Vagina (tissue), 2 donors: Measurements from ENCODE around the gene RRP12. TPM values are rescaled to one million over a fixed set of nuclear protein-coding genes. Genes with fewer than 3 reads are reported as not detected.
"Not testable (repeated sequence)": the region's sequence is repeated elsewhere in the genome, so short reads cannot be mapped to it uniquely, and the experiment has no call there.

Experiments
- DNase-seq, 2 donors: peaks; one replicate each; pipeline ENCODE4 v3.0.0-alpha.2; 2017; ENCODE audit errors: extremely low spot score in 2 of 2
- H3K27ac ChIP-seq: fragments of 200-600 bp; sonication (generic); one replicate; pipeline ENCODE4 v1.5.1; 2019
- H3K27me3 ChIP-seq: fragments of 200-600 bp; sonication (generic); one replicate; pipeline ENCODE4 v1.5.1; 2019
- H3K36me3 ChIP-seq, 2 donors: fragments of 200-600 bp; sonication (generic); one replicate each; pipeline ENCODE4 v1.5.1; 2017 to 2019
- H3K4me1 ChIP-seq: fragments of 200-600 bp; sonication (generic); one replicate; pipeline ENCODE4 v1.5.1; 2019
- H3K4me3 ChIP-seq, 2 donors: fragments of 200-600 bp; sonication (generic); 1 replicate in 1 of 2; 2 replicates in 1 of 2; pipeline ENCODE4 v1.5.1; 2016 to 2019
- H3K9me3 ChIP-seq: fragments of 200-600 bp; sonication (generic); one replicate; pipeline ENCODE4 v1.5.1; 2019
- CTCF ChIP-seq, 3 experiments: fragments of 450-650 bp in 2 of 3; fragments of 200-600 bp in 1 of 3; sonication (generic) in 1 of 3; IDR thresholded peaks; one replicate each; pipeline ENCODE4 v1.5.1; 2017 to 2019; ENCODE audit warnings: antibody characterized with exemption in 3 of 3, mild to moderate bottlenecking in 2 of 3, moderate library complexity in 2 of 3
- POLR2A ChIP-seq, 2 donors: fragments of 450-650 bp; IDR thresholded peaks; one replicate each; pipeline ENCODE4 v1.6.1; 2017; ENCODE audit warnings: antibody characterized with exemption in 2 of 2, mild to moderate bottlenecking in 2 of 2, moderate library complexity in 2 of 2
- POLR2AphosphoS5 ChIP-seq, 2 donors: sonication (generic); formaldehyde crosslinking; IDR thresholded peaks; one replicate each; pipeline ENCODE4 v1.9.0; 2017; ENCODE audit warnings: antibody characterized with exemption in 2 of 2, mild to moderate bottlenecking in 2 of 2, low read depth in 1 of 2; ENCODE audit not compliant: insufficient read depth in 1 of 2
- intact Hi-C: fragments of 100-400 bp; cut with DNase I; formaldehyde crosslinking; loops from one replicate; pipeline ENCODE4 v1.15.1; 2023
- total RNA-seq: library from RNA; depleted of rRNA; stranded (reverse); fragments of >200 nt; gene quantifications from one replicate; pipeline ENCODE4 v1.2.3, GENCODE V29; 2016

Gene RRP12
- total RNA-seq, 1 donor from 2014 or later = 32.7 TPM

DNA sequence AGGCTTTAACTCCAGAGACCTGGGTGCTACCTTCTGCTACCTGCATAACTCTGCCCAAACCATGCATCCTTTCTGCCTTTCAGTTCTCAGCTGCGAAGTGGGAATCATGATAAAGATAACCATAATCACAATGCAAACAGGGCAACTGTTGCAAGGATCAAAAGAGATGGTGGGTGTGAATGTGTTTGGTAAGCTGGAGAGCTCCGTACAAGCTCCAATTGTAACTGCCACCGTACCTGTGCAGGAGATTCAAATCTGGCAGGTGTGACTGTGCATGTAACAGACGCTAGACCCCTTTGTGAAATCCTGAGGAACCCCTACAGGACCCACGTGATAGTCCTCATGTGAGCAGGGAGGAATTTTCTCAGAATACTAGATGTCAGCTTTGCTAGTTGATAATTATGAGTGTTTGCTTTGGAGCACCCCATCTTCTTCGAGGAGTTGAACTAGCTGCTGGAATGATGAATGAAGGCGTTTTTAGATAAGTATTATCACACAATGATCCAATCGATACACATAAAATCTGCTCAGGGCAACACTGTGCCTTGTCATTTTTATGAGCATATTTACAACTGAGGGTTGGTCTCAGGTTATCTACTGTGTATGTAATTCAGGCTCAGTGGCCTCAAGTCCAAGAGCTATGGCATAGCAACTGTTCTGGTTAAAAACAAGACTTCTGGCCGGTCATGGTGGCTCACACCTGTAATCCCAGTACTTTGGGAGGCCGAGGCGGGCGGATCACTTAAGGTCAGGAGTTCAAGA lies 51.2 kb downstream of the RRP12 start:
- intact Hi-C loops = no loop called here
- DNase-seq = no peak
- no peaks in the 10 kb centered on the region for H3K27me3 ChIP-seq
- TF ChIP-seq CTCF (IDR thresholded peaks at IDR 0.05) = no peak
- no peak for TF ChIP-seq POLR2AphosphoS5 (IDR thresholded peaks at IDR 0.05; ENCODE audit: insufficient read depth in 1 of 2, low read depth in 1 of 2)
- TF ChIP-seq POLR2A (IDR thresholded peaks at IDR 0.05) = no peak
- H3K4me1 ChIP-seq = no peaks in the 10 kb centered on the region
- no peaks in the 10 kb centered on the region for H3K36me3 ChIP-seq
- H3K9me3 ChIP-seq = no peaks in the 10 kb centered on the region
- no peak overlapping the region for H3K4me3 ChIP-seq
- H3K27ac ChIP-seq = no peak overlapping the region

DNA sequence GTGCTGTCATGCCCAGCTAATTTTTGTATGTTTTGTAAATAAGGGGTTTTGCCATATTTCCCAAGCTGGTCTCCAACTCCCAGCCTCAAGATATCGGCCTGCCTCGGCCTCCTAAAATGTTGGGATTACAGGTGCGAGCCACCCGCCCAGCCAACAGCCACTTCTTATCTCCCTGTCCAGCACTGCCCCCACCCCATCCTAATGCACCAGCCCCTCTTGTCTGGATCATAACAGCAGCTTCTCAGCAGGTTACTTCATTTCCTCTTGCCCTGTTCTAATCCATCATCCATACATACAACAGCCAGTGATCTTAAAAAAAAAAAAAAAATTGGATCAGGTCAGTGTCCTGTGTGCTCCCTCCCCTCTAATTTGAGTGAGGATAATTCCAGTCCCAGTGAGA lies 53.8 kb downstream of the RRP12 start:
- no peak overlapping the region for H3K27ac ChIP-seq
- no peak for DNase-seq
- TF ChIP-seq POLR2AphosphoS5 (IDR thresholded peaks at IDR 0.05; ENCODE audit: insufficient read depth in 1 of 2, low read depth in 1 of 2) (no peak), CTCF (IDR thresholded peaks at IDR 0.05) (no peak), POLR2A (IDR thresholded peaks at IDR 0.05) (no peak)
- no peaks in the 10 kb centered on the region for H3K9me3 ChIP-seq
- no peak overlapping the region for H3K4me3 ChIP-seq
- no peaks in the 10 kb centered on the region for H3K4me1 ChIP-seq
- H3K36me3 ChIP-seq = no peaks in the 10 kb centered on the region
- H3K27me3 ChIP-seq = no peaks in the 10 kb centered on the region
- intact Hi-C loops = no loop called here

DNA sequence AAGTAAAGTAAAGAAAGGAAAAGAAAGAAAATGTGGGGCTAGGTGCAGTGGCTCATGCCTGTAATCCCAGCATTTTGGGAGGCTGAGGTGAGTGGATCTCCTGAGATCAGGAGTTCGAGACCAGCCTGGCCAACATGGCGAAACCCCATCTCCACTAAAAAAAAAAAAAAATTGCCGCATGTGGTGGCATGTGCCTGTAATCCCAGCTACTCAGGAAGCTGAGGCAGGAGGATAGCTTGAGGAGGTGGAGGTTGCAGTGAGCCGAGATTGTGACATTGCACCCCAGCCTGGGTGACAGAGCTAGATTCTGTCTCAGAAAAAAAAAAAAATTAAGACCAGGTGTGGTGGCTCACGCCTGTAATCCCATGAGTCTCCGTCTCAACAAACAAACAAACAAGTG lies 57.5 kb downstream of the RRP12 start:
- H3K4me1 ChIP-seq, H3K36me3 ChIP-seq, H3K27me3 ChIP-seq, H3K4me3 ChIP-seq, H3K9me3 ChIP-seq, DNase-seq, intact Hi-C loops, H3K27ac ChIP-seq: not testable (repeated sequence)

DNA sequence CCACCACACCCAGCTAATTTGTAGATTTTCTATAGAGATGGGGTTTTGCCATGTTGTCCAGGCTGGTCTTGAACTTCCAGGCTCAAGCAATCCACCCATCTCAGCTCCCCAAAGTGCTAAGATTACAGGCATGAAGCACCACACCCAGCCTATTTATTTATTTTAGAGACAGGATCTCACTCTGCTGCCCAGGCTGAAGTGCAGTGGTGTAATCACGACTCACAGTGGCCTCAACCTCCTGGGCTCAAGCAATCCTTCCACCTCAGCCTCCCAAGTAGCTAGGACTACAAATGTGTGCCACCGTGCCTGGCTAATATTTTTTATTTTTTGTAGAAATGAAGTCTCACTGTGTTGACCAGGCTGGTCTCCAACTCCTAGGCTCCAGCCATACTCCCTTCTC lies 59.7 kb downstream of the RRP12 start:
- DNase-seq = no peak
- intact Hi-C loops = no loop called here
- Histone ChIP-seq H3K36me3 (no peaks in the 10 kb centered on the region), H3K27me3 (no peaks in the 10 kb centered on the region), H3K27ac (no peak overlapping the region), H3K9me3 (no peaks in the 10 kb centered on the region), H3K4me1 (peaks cover 16% of the 10 kb centered on the region), H3K4me3 (no peak overlapping the region)
- TF ChIP-seq POLR2AphosphoS5 (IDR thresholded peaks at IDR 0.05; ENCODE audit: insufficient read depth in 1 of 2, low read depth in 1 of 2) (no peak), POLR2A (IDR thresholded peaks at IDR 0.05) (no peak)

DNA sequence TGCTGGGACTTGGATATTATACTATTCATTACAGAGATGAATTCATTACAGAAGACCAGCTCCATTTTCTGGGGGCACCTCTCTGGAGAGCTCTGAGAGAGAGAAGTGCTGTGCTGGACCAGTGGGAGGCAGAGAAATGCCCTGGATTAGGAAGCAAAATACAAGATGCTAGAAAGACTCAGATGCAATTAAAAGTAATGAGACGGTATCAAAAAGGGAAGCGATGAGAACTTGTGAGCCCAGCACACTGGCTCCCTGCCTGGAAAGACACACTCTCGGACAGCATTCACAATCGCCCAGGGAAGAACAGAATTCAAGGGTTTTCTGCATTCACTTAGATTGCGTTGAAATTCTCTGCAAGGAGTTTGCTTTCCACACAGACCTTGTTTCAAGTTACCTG lies 63.1 kb downstream of the RRP12 start:
- no peaks in the 10 kb centered on the region for H3K36me3 ChIP-seq
- DNase-seq = no peak
- H3K27me3 ChIP-seq = no peaks in the 10 kb centered on the region
- peaks cover 34% of the 10 kb centered on the region for H3K4me1 ChIP-seq
- H3K9me3 ChIP-seq = no peaks in the 10 kb centered on the region
- intact Hi-C loops = loop anchor here (2.0 kb wide), 1 partner anchor 21 kb away; no protein-coding TSS in a partner anchor
- TF ChIP-seq POLR2A (IDR thresholded peaks at IDR 0.05) (no peak), POLR2AphosphoS5 (IDR thresholded peaks at IDR 0.05; ENCODE audit: insufficient read depth in 1 of 2, low read depth in 1 of 2) (no peak), CTCF (IDR thresholded peaks at IDR 0.05) (no peak)
- peak overlapping the region; percentile 61 for H3K27ac ChIP-seq
- H3K4me3 ChIP-seq = no peak overlapping the region
